ENCODE measurements around the gene OPRM1. TPM values are rescaled to one million over a fixed set of nuclear protein-coding genes. Genes with fewer than 3 reads are reported as not detected.

Gene OPRM1
- total RNA-seq, 1 donor from 2014 or later: not detected

GRCh38 chr6:154156135-154156896 lies 117.3 kb downstream of the OPRM1 start:
- peaks cover 4% of the 10 kb centered on the region for H3K9me3 Mint-ChIP-seq
- DNase-seq (ENCODE audit: low read depth, low spot score): peak; percentile 8
- no peaks in the 10 kb centered on the region for H3K36me3 Mint-ChIP-seq (ENCODE audit: low read depth)
- no peak overlapping the region for H3K4me3 Mint-ChIP-seq
- H3K27ac Mint-ChIP-seq (ENCODE audit: unreplicated experiment): no peak overlapping the region
- H3K4me1 Mint-ChIP-seq: peaks cover 17% of the 10 kb centered on the region
- H3K27me3 Mint-ChIP-seq (ENCODE audit: low read depth): no peaks in the 10 kb centered on the region
- peak; percentile 54 for TF ChIP-seq CTCF (conservative IDR thresholded peaks at IDR 0.05)

- H3K36me3 Mint-ChIP-seq (ENCODE audit: low read depth): no peaks in the 10 kb centered on the region
- no peak for TF ChIP-seq CTCF (conservative IDR thresholded peaks at IDR 0.05)
- H3K27ac Mint-ChIP-seq (ENCODE audit: unreplicated experiment): no peak overlapping the region
- no peak overlapping the region for H3K4me3 Mint-ChIP-seq
- peaks cover 14% of the 10 kb centered on the region for H3K4me1 Mint-ChIP-seq
- no peak for DNase-seq (ENCODE audit: low read depth, low spot score)
- peaks cover 4% of the 10 kb centered on the region for H3K9me3 Mint-ChIP-seq
- no peaks in the 10 kb centered on the region for H3K27me3 Mint-ChIP-seq (ENCODE audit: low read depth)
Measured at GRCh38 chr6:154157082-154157481, 118.0 kb downstream of the OPRM1 start.

GRCh38 chr6:154157706-154158105 lies 118.7 kb downstream of the OPRM1 start:
- no peak for DNase-seq (ENCODE audit: low read depth, low spot score)
- no peak for TF ChIP-seq CTCF (conservative IDR thresholded peaks at IDR 0.05)
- Mint-ChIP-seq H3K36me3 (ENCODE audit: low read depth) (no peaks in the 10 kb centered on the region), H3K9me3 (peaks cover 4% of the 10 kb centered on the region), H3K27me3 (ENCODE audit: low read depth) (no peaks in the 10 kb centered on the region), H3K27ac (ENCODE audit: unreplicated experiment) (no peak overlapping the region), H3K4me1 (peaks cover 14% of the 10 kb centered on the region), H3K4me3 (no peak overlapping the region)

GRCh38 chr6:154159126-154159525 lies 120.1 kb downstream of the OPRM1 start:
- H3K27ac Mint-ChIP-seq (ENCODE audit: unreplicated experiment): no peak overlapping the region
- H3K36me3 Mint-ChIP-seq (ENCODE audit: low read depth): no peaks in the 10 kb centered on the region
- H3K9me3 Mint-ChIP-seq: peaks cover 4% of the 10 kb centered on the region
- DNase-seq (ENCODE audit: low read depth, low spot score): no peak
- H3K4me1 Mint-ChIP-seq: peaks cover 14% of the 10 kb centered on the region
- no peak for TF ChIP-seq CTCF (conservative IDR thresholded peaks at IDR 0.05)
- H3K27me3 Mint-ChIP-seq (ENCODE audit: low read depth): no peaks in the 10 kb centered on the region
- no peak overlapping the region for H3K4me3 Mint-ChIP-seq

GRCh38 chr6:154161689-154162088 lies 122.6 kb downstream of the OPRM1 start:
- no peak for DNase-seq (ENCODE audit: low read depth, low spot score)
- no peak overlapping the region for H3K27ac Mint-ChIP-seq (ENCODE audit: unreplicated experiment)
- no peak overlapping the region for H3K4me3 Mint-ChIP-seq
- no peak for TF ChIP-seq CTCF (conservative IDR thresholded peaks at IDR 0.05)
- H3K4me1 Mint-ChIP-seq: peaks cover under 1% of the 10 kb centered on the region
- H3K27me3 Mint-ChIP-seq (ENCODE audit: low read depth): no peaks in the 10 kb centered on the region
- peaks cover 4% of the 10 kb centered on the region for H3K9me3 Mint-ChIP-seq
- no peaks in the 10 kb centered on the region for H3K36me3 Mint-ChIP-seq (ENCODE audit: low read depth)

Data from neural crest cell (in vitro differentiated cells).